Measurements from ENCODE around the gene SWAP70. TPM values are rescaled to one million over a fixed set of nuclear protein-coding genes. Genes with fewer than 3 reads are reported as not detected.

Gene SWAP70
- total RNA-seq, 3 donors from 2014 or later (not counting 1 experiment from before 2014, with no cell fraction given) = 11.8 to 14.0 (median 11.9) TPM

- no peak for TF ChIP-seq CTCF (IDR thresholded peaks at IDR 0.05)
- no peak overlapping the region for H3K27ac Mint-ChIP-seq
- Histone ChIP-seq H3K36me3 (ENCODE audit: control insufficient read depth, insufficient read depth, low read length) (peaks cover 11% of the 10 kb centered on the region), H3K4me3 (ENCODE audit: low read length) (no peak overlapping the region), H3K4me1 (ENCODE audit: control insufficient read depth, insufficient read depth, low read length) (peaks cover 9% of the 10 kb centered on the region), H3K27ac (ENCODE audit: low read length) (no peak overlapping the region), H3K27me3 (ENCODE audit: control insufficient read depth, insufficient read depth, low read length) (no peaks in the 10 kb centered on the region), H3K9me3 (ENCODE audit: control insufficient read depth, insufficient read depth, low read length) (no peaks in the 10 kb centered on the region)
- no peaks in the 10 kb centered on the region for H3K27me3 Mint-ChIP-seq (ENCODE audit: low read depth in 2 of 2)
- H3K9me3 Mint-ChIP-seq = no peaks in the 10 kb centered on the region
- H3K36me3 Mint-ChIP-seq = no peaks in the 10 kb centered on the region
- DNase-seq (no peak), ATAC-seq (no peak)
- 93% methylated on average over 4 of the region's 4 CpGs for WGBS (ENCODE audit: insufficient coverage)
- intact Hi-C loops (cut with micrococcal nuclease) = no loop called here
- no peak overlapping the region for H3K4me3 Mint-ChIP-seq
- peaks cover 9 to 10% of the 10 kb centered on the region in 2 donors for H3K4me1 Mint-ChIP-seq
Measured at GRCh38 chr11:9697766-9698165, 33.9 kb downstream of the SWAP70 start.

GRCh38 chr11:9700105-9700801 lies 36.4 kb downstream of the SWAP70 start:
- H3K4me3 ChIP-seq (ENCODE audit: low read length) = no peak overlapping the region
- Mint-ChIP-seq H3K27me3 (ENCODE audit: low read depth in 2 of 2) (no peaks in the 10 kb centered on the region), H3K36me3 (no peaks in the 10 kb centered on the region), H3K9me3 (no peaks in the 10 kb centered on the region), H3K4me1 (peaks cover 20 to 27% of the 10 kb centered on the region in 2 donors), H3K4me3 (no peak overlapping the region), H3K27ac (no peak overlapping the region)
- intact Hi-C loops (cut with micrococcal nuclease) = no loop called here
- TF ChIP-seq CTCF (IDR thresholded peaks at IDR 0.05) = no peak
- DNase-seq (no peak), ATAC-seq (no peak)
- H3K36me3 ChIP-seq (ENCODE audit: control insufficient read depth, insufficient read depth, low read length) = peaks cover 6% of the 10 kb centered on the region
- H3K27me3 ChIP-seq (ENCODE audit: control insufficient read depth, insufficient read depth, low read length) = no peaks in the 10 kb centered on the region
- peaks cover 13% of the 10 kb centered on the region for H3K4me1 ChIP-seq (ENCODE audit: control insufficient read depth, insufficient read depth, low read length)
- no peaks in the 10 kb centered on the region for H3K9me3 ChIP-seq (ENCODE audit: control insufficient read depth, insufficient read depth, low read length)
- WGBS (ENCODE audit: insufficient coverage) = 77% methylated on average over 1 of the region's 2 CpGs
- no peak overlapping the region for H3K27ac ChIP-seq (ENCODE audit: low read length)

GRCh38 chr11:9701799-9702198 lies 37.9 kb downstream of the SWAP70 start:
- H3K36me3 ChIP-seq (ENCODE audit: control insufficient read depth, insufficient read depth, low read length) = peaks cover 2% of the 10 kb centered on the region
- WGBS (ENCODE audit: insufficient coverage) = no CpG with 5 or more reads among the region's 1 CpG
- H3K27me3 Mint-ChIP-seq (ENCODE audit: low read depth in 2 of 2) = no peaks in the 10 kb centered on the region
- H3K4me1 Mint-ChIP-seq = peaks cover 20 to 27% of the 10 kb centered on the region in 2 donors
- intact Hi-C loops (cut with micrococcal nuclease) = no loop called here
- H3K4me3 Mint-ChIP-seq = no peak overlapping the region
- peak overlapping the region; percentile 16 to 39 for H3K27ac Mint-ChIP-seq
- H3K9me3 ChIP-seq (ENCODE audit: control insufficient read depth, insufficient read depth, low read length) = no peaks in the 10 kb centered on the region
- TF ChIP-seq CTCF (IDR thresholded peaks at IDR 0.05) = no peak
- H3K27ac ChIP-seq (ENCODE audit: low read length) = no peak overlapping the region
- H3K36me3 Mint-ChIP-seq = no peaks in the 10 kb centered on the region
- H3K4me3 ChIP-seq (ENCODE audit: low read length) = no peak overlapping the region
- peaks cover 13% of the 10 kb centered on the region for H3K4me1 ChIP-seq (ENCODE audit: control insufficient read depth, insufficient read depth, low read length)
- ATAC-seq = no peak
- H3K9me3 Mint-ChIP-seq = no peaks in the 10 kb centered on the region
- H3K27me3 ChIP-seq (ENCODE audit: control insufficient read depth, insufficient read depth, low read length) = no peaks in the 10 kb centered on the region
- DNase-seq = no peak

- no peaks in the 10 kb centered on the region for H3K36me3 ChIP-seq (ENCODE audit: control insufficient read depth, insufficient read depth, low read length)
- WGBS (ENCODE audit: insufficient coverage) = 52% methylated on average over 5 of the region's 6 CpGs
- no peak for TF ChIP-seq CTCF (IDR thresholded peaks at IDR 0.05)
- Mint-ChIP-seq H3K27ac (peak overlapping the region in 1 of 2 donors; percentile 63), H3K4me1 (peaks cover 20 to 27% of the 10 kb centered on the region in 2 donors), H3K4me3 (no peak overlapping the region), H3K27me3 (ENCODE audit: low read depth in 2 of 2) (no peaks in the 10 kb centered on the region), H3K9me3 (no peaks in the 10 kb centered on the region), H3K36me3 (no peaks in the 10 kb centered on the region)
- DNase-seq = no peak
- ATAC-seq = peak in 1 of 3 donors; percentile 50
- H3K27ac ChIP-seq (ENCODE audit: low read length) = no peak overlapping the region
- H3K27me3 ChIP-seq (ENCODE audit: control insufficient read depth, insufficient read depth, low read length) = no peaks in the 10 kb centered on the region
- no peaks in the 10 kb centered on the region for H3K9me3 ChIP-seq (ENCODE audit: control insufficient read depth, insufficient read depth, low read length)
- intact Hi-C loops (cut with micrococcal nuclease) = no loop called here
- peaks cover 10% of the 10 kb centered on the region for H3K4me1 ChIP-seq (ENCODE audit: control insufficient read depth, insufficient read depth, low read length)
- H3K4me3 ChIP-seq (ENCODE audit: low read length) = no peak overlapping the region
Measured at GRCh38 chr11:9703280-9703679, 39.4 kb downstream of the SWAP70 start.

All from natural killer cell (primary cell).